A549 (cell line): ENCODE results near the gene ORM2. TPM values are rescaled to one million over a fixed set of nuclear protein-coding genes. Genes with fewer than 3 reads are reported as not detected.

Source experiments
- ATAC-seq, 2 experiments: fragments of 200-7000 bp in 1 of 2; fragments of >200 bp in 1 of 2; cut with Nextera tagmentation in 1 of 2; cut with Tn5 transposase in 1 of 2; 3 replicates each; pipeline versions ENCODE4 v1.8.0 to v1.9.1; 2018 to 2020; ENCODE audit warnings: mild to moderate bottlenecking in 1 of 2, moderate library complexity in 1 of 2
- CTCF ChIA-PET: fragments of 300-600 bp; sonication (Branson Sonifier 250); formaldehyde crosslinking; extraction: SDS; loops from one replicate; lab custom pipeline; 2021; ENCODE audit warnings: antibody characterized with exemption, inconsistent platforms; lab: Yijun Ruan, JAX
- POLR2A ChIA-PET: fragments of 350-600 bp; formaldehyde crosslinking; extraction: SDS; loops from one replicate; lab custom pipeline; 2021; ENCODE audit warnings: antibody characterized with exemption, inconsistent platforms; lab: Yijun Ruan, JAX
- DNase-seq, 2 experiments: peaks; one replicate each; pipeline versions ENCODE4 v3.0.0 to v3.0.0-alpha.2; 2011 to 2016; ENCODE audit warnings: low read depth in 1 of 2, low spot score in 1 of 2
- FAIRE-seq: peaks from 2 replicates; lab custom pipeline; 2011; peaks lifted over from hg19 to GRCh38; lab: Jason Lieb, UNC
- H3K27ac ChIP-seq, 2 experiments: fragments of >200 bp; sonication (Bioruptor Twin); formaldehyde crosslinking; 3 replicates each; pipeline ENCODE4 v1.5.1; 2016 to 2017
- H3K4me1 ChIP-seq: fragments of >200 bp; sonication (Bioruptor Twin); formaldehyde crosslinking; 3 replicates; pipeline ENCODE4 v1.6.1; 2016
- H3K4me2 ChIP-seq: fragments of >200 bp; sonication (Bioruptor Twin); formaldehyde crosslinking; 3 replicates; pipeline ENCODE4 v1.6.1; 2016
- H3K4me3 ChIP-seq: fragments of >200 bp; sonication (Bioruptor Twin); formaldehyde crosslinking; 3 replicates; pipeline ENCODE4 v1.5.1; 2016
- H3K9me3 ChIP-seq: fragments of >200 bp; sonication (Bioruptor Twin); formaldehyde crosslinking; 3 replicates; pipeline ENCODE4 v1.6.1; 2016
- ATOH8 ChIP-seq: fragments of 250-450 bp; sonication (Bioruptor Pico); IDR thresholded peaks from 2 replicates; pipeline ENCODE4 v1.5.0; 2020; ENCODE audit warnings: low read depth, mild to moderate bottlenecking, moderate library complexity
- CBX2 ChIP-seq: fragments of 200-600 bp; sonication (generic); IDR thresholded peaks from 2 replicates; pipeline ENCODE4 v1.6.1; 2016; ENCODE audit warnings: low read depth, mild to moderate bottlenecking, borderline replicate concordance
- CHD4 ChIP-seq: fragments of 200-600 bp; sonication (generic); IDR thresholded peaks from 2 replicates; pipeline ENCODE4 v1.6.1; 2016; ENCODE audit warnings: antibody characterized with exemption, mild to moderate bottlenecking, borderline replicate concordance
- CTCF ChIP-seq: fragments of >200 bp; sonication (Bioruptor Twin); formaldehyde crosslinking; IDR thresholded peaks from 3 replicates; pipeline ENCODE4 v1.5.1; 2016
- EHMT2 ChIP-seq: fragments of 200-600 bp; sonication (generic); IDR thresholded peaks from 2 replicates; pipeline ENCODE4 v1.6.1; 2016; ENCODE audit warnings: antibody characterized with exemption, low read depth, mild to moderate bottlenecking, moderate library complexity
- ELK1 ChIP-seq: fragments of 150-350 bp; IDR thresholded peaks from 2 replicates; pipeline ENCODE4 v1.6.1; 2014; ENCODE audit warnings: low read depth, mild to moderate bottlenecking, low read length
- ESRRA ChIP-seq: fragments of 150-350 bp; IDR thresholded peaks from 2 replicates; pipeline ENCODE4 v1.6.1; 2014; ENCODE audit warnings: mild to moderate bottlenecking, low read length, borderline replicate concordance
- FOSL2 ChIP-seq, 2 experiments: fragments of 450-650 bp in 1 of 2; fragments of >200 bp in 1 of 2; sonication (Bioruptor Twin) in 1 of 2; formaldehyde crosslinking; IDR thresholded peaks; 2 replicates each; pipeline versions ENCODE4 v1.5.0 to v1.6.1; 2016 to 2020; ENCODE audit warnings: mild to moderate bottlenecking in 1 of 2, moderate library complexity in 1 of 2
- FOXS1 ChIP-seq: fragments of 250-450 bp; sonication (Bioruptor Pico); IDR thresholded peaks from 2 replicates; pipeline ENCODE4 v1.5.0; 2020; ENCODE audit warnings: mild to moderate bottlenecking, moderate library complexity
- GATA3 ChIP-seq: IDR thresholded peaks from 2 replicates; pipeline ENCODE4 v1.6.1; 2012; ENCODE audit warnings: borderline replicate concordance
- HEYL ChIP-seq: fragments of 250-450 bp; sonication (Bioruptor Pico); IDR thresholded peaks from 2 replicates; pipeline ENCODE4 v1.8.0; 2021; ENCODE audit warnings: mild to moderate bottlenecking, moderate library complexity
- HMGXB4 ChIP-seq: fragments of 250-450 bp; sonication (Bioruptor Pico); IDR thresholded peaks from 2 replicates; pipeline ENCODE4 v1.5.0; 2021; ENCODE audit warnings: mild to moderate bottlenecking, moderate library complexity, borderline replicate concordance
- JUNB ChIP-seq: fragments of >200 bp; sonication (Bioruptor Twin); formaldehyde crosslinking; IDR thresholded peaks from 2 replicates; pipeline ENCODE4 v1.6.1; 2016
- MYC ChIP-seq: IDR thresholded peaks from 2 replicates; pipeline ENCODE4 v1.6.1; 2012; ENCODE audit warnings: mild to moderate bottlenecking, inconsistent platforms, low read length, improper control_type of control experiment, borderline replicate concordance
- NR3C1 ChIP-seq: fragments of >200 bp; sonication (Bioruptor Twin); formaldehyde crosslinking; IDR thresholded peaks from 3 replicates; pipeline ENCODE4 v1.6.1; 2017
- SREBF2 ChIP-seq: fragments of 450-650 bp; IDR thresholded peaks from 2 replicates; pipeline ENCODE4 v1.6.1; 2014; ENCODE audit warnings: mild to moderate bottlenecking, moderate library complexity
- TFCP2L1 ChIP-seq: fragments of 250-450 bp; sonication (Bioruptor Pico); IDR thresholded peaks from 2 replicates; pipeline ENCODE4 v1.5.0; 2021; ENCODE audit warnings: mild to moderate bottlenecking
- TP53 ChIP-seq: fragments of 250-450 bp; sonication (Bioruptor Pico); IDR thresholded peaks from 2 replicates; pipeline ENCODE4 v1.5.0; 2021; ENCODE audit warnings: mild to moderate bottlenecking, moderate library complexity
- USF2 ChIP-seq: fragments of 450-650 bp; IDR thresholded peaks from 2 replicates; pipeline ENCODE4 v1.6.1; 2014; ENCODE audit warnings: antibody characterized with exemption
- ZC3H11A ChIP-seq: fragments of 450-650 bp; IDR thresholded peaks from 2 replicates; pipeline ENCODE4 v1.6.1; 2014; ENCODE audit warnings: antibody characterized with exemption, mild to moderate bottlenecking
- WGBS: methylation state at CpG from one replicate; pipeline ENCODE4 v1.1.6; 2017; ENCODE audit errors: missing lambda C conversion rate; 5-methylcytosine and 5-hydroxymethylcytosine counted together
- polyA plus RNA-seq, 4 experiments: library from polyadenylated mRNA; depleted of rRNA in 3 of 4; stranded (reverse); fragments of >200 nt; fragmentation: RNase III in 1 of 4; extraction: RNeasy Plus Mini Kit Qiagen cat#74134 plus additional on column Dnase treatment in 1 of 4; gene quantifications; 2 replicates in 3 of 4; 3 replicates in 1 of 4; pipeline ENCODE4 v1.2.3, GENCODE V29; 2011 to 2017

ORM2 gene
- polyA plus RNA-seq, 2 of the 4 experiments (the other 2 are of a cell fraction) = 0.10 TPM; not detected in 1

GRCh38 chr9:114372921-114373448, 43.3 kb downstream of the ORM2 start:
- FAIRE-seq = no peak

GRCh38 chr9:114373960-114374730, 44.5 kb downstream of the ORM2 start:
- TF ChIP-seq FOXS1 (CRISPR knock-in tag) (no peak), SREBF2 (no peak), JUNB (no peak), MYC (no peak), CHD4 (no peak), TFCP2L1 (CRISPR knock-in tag) (no peak), GATA3 (no peak), TP53 (CRISPR knock-in tag) (no peak), NR3C1 (no peak), ZC3H11A (no peak), HEYL (CRISPR knock-in tag) (no peak), EHMT2 (no peak), ELK1 (no peak), HMGXB4 (CRISPR knock-in tag) (no peak)
- POLR2A ChIA-PET = no interaction called here
- CTCF ChIA-PET = interaction anchor here (0.8 kb wide), 1 partner anchor 28 kb away, joined by 3 read pairs; no protein-coding TSS in a partner anchor
- WGBS = 78% methylated on average over 15 of the region's 16 CpGs
- Histone ChIP-seq H3K9me3 (no peaks in the 10 kb centered on the region), H3K4me1 (no peaks in the 10 kb centered on the region), H3K4me3 (no peak overlapping the region), H3K27ac (no peak overlapping the region), H3K4me2 (no peak overlapping the region)
- ATAC-seq = no peak
- no peak for DNase-seq
- FAIRE-seq = no peak

More at GRCh38 chr9:114372921-114373448, 43.3 kb downstream of the ORM2 start:
- no peak overlapping the region for H3K4me2 ChIP-seq
- H3K9me3 ChIP-seq = no peaks in the 10 kb centered on the region
- DNase-seq = no peak
- CTCF ChIA-PET = no interaction called here
- no peaks in the 10 kb centered on the region for H3K4me1 ChIP-seq
- no peak for TF ChIP-seq ATOH8 (CRISPR knock-in tag)
- no peak for TF ChIP-seq TP53 (CRISPR knock-in tag)
- no peak for TF ChIP-seq CTCF
- TF ChIP-seq FOSL2 (IDR thresholded peaks at IDR 0.05) = no peak
- TF ChIP-seq FOSL2 (CRISPR knock-in tag; IDR thresholded peaks at IDR 0.05) = no peak
- no peak for TF ChIP-seq MYC
- no peak for TF ChIP-seq NR3C1
- no peak for TF ChIP-seq CBX2
- TF ChIP-seq USF2 = no peak
- TF ChIP-seq ESRRA = no peak
- TF ChIP-seq, all 56 proteins: peak for 0
- H3K4me3 ChIP-seq = no peak overlapping the region
- no peak for ATAC-seq
- H3K27ac ChIP-seq = no peak overlapping the region
- POLR2A ChIA-PET = interaction anchor here (0.6 kb wide), 1 partner anchor 8 kb away, joined by 5 read pairs; no protein-coding TSS in a partner anchor
- 88% methylated on average over 5 of the region's 9 CpGs for WGBS
